ENCODE data around the gene IGFN1.

- TF ChIP-seq NEUROD1 (IDR thresholded peaks at IDR 0.05; ENCODE audit: borderline replicate concordance, low read depth, low read length, partially characterized antibody) (no peak), CTCF (IDR thresholded peaks at IDR 0.05 in 2 of 3, conservative IDR thresholded peaks at IDR 0.05 in 1 of 3; ENCODE audit: insufficient read depth in 2 of 3, low read depth in 1 of 3, low read length in 3 of 3) (no peak), HNRNPUL1 (IDR thresholded peaks at IDR 0.05; ENCODE audit: low read length) (no peak), PRDM10 (IDR thresholded peaks at IDR 0.05; ENCODE audit: partially characterized antibody) (no peak), PHF20 (IDR thresholded peaks at IDR 0.05; ENCODE audit: partially characterized antibody) (no peak), U2AF2 (optimal IDR thresholded peaks at IDR 0.05; ENCODE audit: low read depth, low read length) (no peak), ATF1 (CRISPR knock-in tag; IDR thresholded peaks at IDR 0.05) (no peak), ATF1 (tag; IDR thresholded peaks at IDR 0.05) (no peak)
- TF ChIP-seq, protein P1, sequence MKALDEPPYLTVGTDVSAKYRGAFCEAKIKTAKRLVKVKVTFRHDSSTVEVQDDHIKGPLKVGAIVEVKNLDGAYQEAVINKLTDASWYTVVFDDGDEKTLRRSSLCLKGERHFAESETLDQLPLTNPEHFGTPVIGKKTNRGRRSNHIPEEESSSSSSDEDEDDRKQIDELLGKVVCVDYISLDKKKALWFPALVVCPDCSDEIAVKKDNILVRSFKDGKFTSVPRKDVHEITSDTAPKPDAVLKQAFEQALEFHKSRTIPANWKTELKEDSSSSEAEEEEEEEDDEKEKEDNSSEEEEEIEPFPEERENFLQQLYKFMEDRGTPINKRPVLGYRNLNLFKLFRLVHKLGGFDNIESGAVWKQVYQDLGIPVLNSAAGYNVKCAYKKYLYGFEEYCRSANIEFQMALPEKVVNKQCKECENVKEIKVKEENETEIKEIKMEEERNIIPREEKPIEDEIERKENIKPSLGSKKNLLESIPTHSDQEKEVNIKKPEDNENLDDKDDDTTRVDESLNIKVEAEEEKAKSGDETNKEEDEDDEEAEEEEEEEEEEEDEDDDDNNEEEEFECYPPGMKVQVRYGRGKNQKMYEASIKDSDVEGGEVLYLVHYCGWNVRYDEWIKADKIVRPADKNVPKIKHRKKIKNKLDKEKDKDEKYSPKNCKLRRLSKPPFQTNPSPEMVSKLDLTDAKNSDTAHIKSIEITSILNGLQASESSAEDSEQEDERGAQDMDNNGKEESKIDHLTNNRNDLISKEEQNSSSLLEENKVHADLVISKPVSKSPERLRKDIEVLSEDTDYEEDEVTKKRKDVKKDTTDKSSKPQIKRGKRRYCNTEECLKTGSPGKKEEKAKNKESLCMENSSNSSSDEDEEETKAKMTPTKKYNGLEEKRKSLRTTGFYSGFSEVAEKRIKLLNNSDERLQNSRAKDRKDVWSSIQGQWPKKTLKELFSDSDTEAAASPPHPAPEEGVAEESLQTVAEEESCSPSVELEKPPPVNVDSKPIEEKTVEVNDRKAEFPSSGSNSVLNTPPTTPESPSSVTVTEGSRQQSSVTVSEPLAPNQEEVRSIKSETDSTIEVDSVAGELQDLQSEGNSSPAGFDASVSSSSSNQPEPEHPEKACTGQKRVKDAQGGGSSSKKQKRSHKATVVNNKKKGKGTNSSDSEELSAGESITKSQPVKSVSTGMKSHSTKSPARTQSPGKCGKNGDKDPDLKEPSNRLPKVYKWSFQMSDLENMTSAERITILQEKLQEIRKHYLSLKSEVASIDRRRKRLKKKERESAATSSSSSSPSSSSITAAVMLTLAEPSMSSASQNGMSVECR (CRISPR knock-in tag; IDR thresholded peaks at IDR 0.05): no peak
Observed at GRCh38 chr1:201143726-201144635, 46.6 kb upstream of the IGFN1 start.

Data from K562 (cell line).